Effector memory CD4-positive, alpha-beta T cell (primary cell): ENCODE results near the gene ABCG1.

ENCODE experiments used
- DNase-seq, 3 donors: peaks; one replicate each; pipeline ENCODE4 v3.0.0-alpha.2; 2020
- H3K27ac ChIP-seq: 2 replicates; pipeline ENCODE4 v1.7.0; 2013; ENCODE audit warnings: mild to moderate bottlenecking, low read length, moderate library complexity; ENCODE audit not compliant: insufficient read depth, poor library complexity, severe bottlenecking
- H3K27me3 ChIP-seq: replicated peaks from 2 replicates; pipeline ENCODE4 v1.7.0; 2013; ENCODE audit warnings: mild to moderate bottlenecking, low read length; ENCODE audit not compliant: insufficient read depth, control insufficient read depth, poor library complexity, severe bottlenecking
- H3K36me3 ChIP-seq: 2 replicates; pipeline ENCODE4 v1.7.0; 2013; ENCODE audit warnings: mild to moderate bottlenecking, low read length, moderate library complexity; ENCODE audit not compliant: control insufficient read depth, insufficient read depth
- H3K4me1 ChIP-seq: 2 replicates; pipeline ENCODE4 v1.7.0; 2013; ENCODE audit warnings: low read length, mild to moderate bottlenecking; ENCODE audit not compliant: control insufficient read depth, insufficient read depth, poor library complexity, severe bottlenecking
- H3K4me3 ChIP-seq: 2 replicates; pipeline ENCODE4 v1.7.0; 2013; ENCODE audit warnings: low read length, low read depth, mild to moderate bottlenecking; ENCODE audit not compliant: insufficient read depth, poor library complexity, severe bottlenecking
- H3K9me3 ChIP-seq: 2 replicates; pipeline ENCODE4 v1.7.0; 2013; ENCODE audit warnings: mild to moderate bottlenecking, low read length, moderate library complexity; ENCODE audit not compliant: control insufficient read depth

The ABCG1 gene

DNA sequence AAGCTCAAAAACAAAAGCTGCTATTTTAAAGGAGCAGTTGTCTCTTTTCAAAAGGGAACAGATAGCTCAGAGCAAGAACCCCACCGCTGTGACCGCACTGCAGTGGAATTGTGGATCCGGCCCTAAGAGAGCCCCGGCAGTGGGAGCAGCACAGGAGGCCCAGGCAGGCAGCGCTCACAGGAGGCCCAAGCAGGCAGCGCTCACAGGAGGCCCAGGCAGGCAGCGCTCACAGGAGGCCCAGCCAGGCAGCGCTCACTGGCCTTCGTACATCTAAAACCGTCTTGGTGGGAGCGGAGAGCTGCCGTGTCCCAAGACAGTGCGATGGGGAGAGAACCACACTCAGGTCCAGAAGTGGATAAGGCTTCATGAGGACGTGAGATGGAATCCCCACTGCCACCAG is 92.2 kb downstream of the ABCG1 start:
- no peak overlapping the region for H3K4me3 ChIP-seq
- no peaks in the 10 kb centered on the region for H3K4me1 ChIP-seq
- H3K27ac ChIP-seq: no peak overlapping the region
- no peaks in the 10 kb centered on the region for H3K27me3 ChIP-seq
- H3K9me3 ChIP-seq: no peaks in the 10 kb centered on the region
- H3K36me3 ChIP-seq: no peaks in the 10 kb centered on the region
- DNase-seq: no peak

DNA sequence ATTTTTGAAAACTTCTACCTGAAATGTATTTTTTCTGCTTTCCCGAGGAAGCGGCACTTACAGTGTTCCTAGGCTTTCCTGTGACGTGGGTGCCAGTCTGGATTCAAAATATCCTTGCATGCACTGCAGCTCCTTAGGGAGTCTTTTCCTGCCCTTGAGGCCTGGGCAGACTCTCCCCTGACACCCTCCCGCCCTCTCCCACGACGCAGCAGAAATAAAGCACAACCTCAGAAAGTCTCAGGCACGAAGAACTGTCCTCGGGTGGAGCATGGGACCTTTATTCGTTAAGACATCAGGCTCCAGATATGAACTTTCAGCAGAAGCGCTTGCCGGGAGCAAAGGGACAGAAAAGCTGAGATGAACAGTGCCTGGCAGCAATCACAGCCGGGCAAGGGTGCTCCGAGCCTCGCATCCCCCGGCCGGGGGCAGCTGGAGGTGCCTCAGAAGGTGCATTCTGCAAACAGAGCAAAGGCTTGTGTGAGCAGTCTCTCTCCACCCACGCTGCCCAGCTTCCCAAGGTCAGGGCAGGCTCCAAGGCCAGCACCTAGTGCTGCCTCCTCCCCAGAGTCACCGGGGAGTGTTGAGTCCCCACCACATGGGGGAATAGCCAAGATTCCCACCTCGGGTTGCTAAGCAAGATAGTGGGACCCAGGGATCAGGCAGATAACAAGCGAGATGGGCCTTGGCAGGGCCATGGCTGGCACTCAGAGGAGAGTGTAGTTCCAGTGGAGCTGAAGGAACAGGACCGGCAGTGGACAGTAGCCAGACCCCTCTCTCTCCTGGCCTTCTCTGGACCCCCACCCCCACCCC is 93.1 kb downstream of the ABCG1 start:
- no peaks in the 10 kb centered on the region for H3K27me3 ChIP-seq
- H3K27ac ChIP-seq: no peak overlapping the region

GRCh38 chr21:42312626-42313104 is 93.7 kb downstream of the ABCG1 start:
- Histone ChIP-seq H3K27ac (no peak overlapping the region), H3K27me3 (no peaks in the 10 kb centered on the region), H3K9me3 (no peaks in the 10 kb centered on the region), H3K4me1 (no peaks in the 10 kb centered on the region), H3K36me3 (no peaks in the 10 kb centered on the region), H3K4me3 (no peak overlapping the region)
- no peak for DNase-seq

More for the DNA sequence above, 93.1 kb downstream of the ABCG1 start:
- H3K9me3 ChIP-seq: no peaks in the 10 kb centered on the region
- no peaks in the 10 kb centered on the region for H3K4me1 ChIP-seq
- H3K4me3 ChIP-seq: no peak overlapping the region
- DNase-seq: no peak
- H3K36me3 ChIP-seq: no peaks in the 10 kb centered on the region

- no peaks in the 10 kb centered on the region for H3K4me1 ChIP-seq
- H3K9me3 ChIP-seq: no peaks in the 10 kb centered on the region
- no peaks in the 10 kb centered on the region for H3K27me3 ChIP-seq
- H3K36me3 ChIP-seq: no peaks in the 10 kb centered on the region
- no peak overlapping the region for H3K27ac ChIP-seq
- no peak for DNase-seq
- no peak overlapping the region for H3K4me3 ChIP-seq
These were observed 94.6 kb downstream of the ABCG1 start for GRCh38 chr21:42313501-42313969.

DNA sequence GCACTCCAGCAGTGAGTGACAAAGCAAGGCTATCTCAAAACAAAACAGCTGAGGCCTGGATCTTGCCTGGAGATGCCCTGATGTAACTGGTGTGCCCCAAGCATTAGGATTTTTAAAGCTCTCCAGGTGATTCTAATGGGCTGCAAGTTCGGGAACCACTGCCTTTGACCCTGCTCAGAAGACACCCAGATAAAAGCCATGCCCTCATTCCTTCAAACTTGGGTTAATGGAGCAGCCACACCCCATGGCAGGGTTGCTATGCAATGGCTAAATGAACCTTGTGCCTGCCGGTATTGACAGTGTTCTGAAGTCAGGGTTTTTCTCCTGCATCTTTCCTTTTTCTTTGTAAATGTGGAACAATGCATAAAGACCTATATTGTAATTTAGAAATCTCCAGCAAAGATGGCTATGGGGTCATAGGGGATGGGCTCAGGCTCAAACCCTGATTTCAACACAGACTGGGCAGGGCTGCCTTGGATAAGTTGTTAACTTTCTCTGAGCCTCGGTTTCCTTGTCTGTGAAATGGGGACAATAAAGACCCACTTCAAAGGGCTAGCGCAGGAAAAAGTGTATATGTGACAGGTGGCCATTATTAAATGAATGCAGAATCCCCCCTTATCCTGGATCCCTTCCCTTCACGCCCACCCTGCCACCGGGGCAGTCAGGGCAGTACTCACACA is 95.8 kb downstream of the ABCG1 start:
- no peaks in the 10 kb centered on the region for H3K4me1 ChIP-seq
- no peaks in the 10 kb centered on the region for H3K27me3 ChIP-seq
- H3K36me3 ChIP-seq: no peaks in the 10 kb centered on the region
- DNase-seq: no peak
- no peak overlapping the region for H3K27ac ChIP-seq
- no peak overlapping the region for H3K4me3 ChIP-seq
- H3K9me3 ChIP-seq: no peaks in the 10 kb centered on the region

- no peak for DNase-seq
- H3K36me3 ChIP-seq: no peaks in the 10 kb centered on the region
- no peak within 1 kb of the TSS for H3K4me3 ChIP-seq
- H3K9me3 ChIP-seq: no peaks in the 10 kb centered on the region
- H3K27me3 ChIP-seq: no peaks in the 10 kb centered on the region
- no peak within 1 kb of the TSS for H3K27ac ChIP-seq
- no peaks in the 10 kb centered on the region for H3K4me1 ChIP-seq
These were observed 96.5 kb downstream of the ABCG1 start, which contains the start of gene TFF3 for GRCh38 chr21:42315296-42315891. TFF3 (minus strand) TSS chr21:42315409; CDS start chr21:42315374, 35 bp downstream.

- Histone ChIP-seq H3K9me3 (no peaks in the 10 kb centered on the region), H3K4me1 (no peaks in the 10 kb centered on the region), H3K36me3 (no peaks in the 10 kb centered on the region), H3K27ac (no peak overlapping the region), H3K27me3 (no peaks in the 10 kb centered on the region), H3K4me3 (no peak overlapping the region)
- DNase-seq: no peak
These were observed 98.0 kb downstream of the ABCG1 start for GRCh38 chr21:42316891-42317290.

GRCh38 chr21:42317341-42317741 is 98.4 kb downstream of the ABCG1 start:
- Histone ChIP-seq H3K27ac (no peak overlapping the region), H3K4me1 (no peaks in the 10 kb centered on the region), H3K27me3 (no peaks in the 10 kb centered on the region), H3K36me3 (no peaks in the 10 kb centered on the region), H3K9me3 (no peaks in the 10 kb centered on the region), H3K4me3 (no peak overlapping the region)
- no peak for DNase-seq

GRCh38 chr21:42317826-42318746 is 99.1 kb downstream of the ABCG1 start:
- no peak for DNase-seq
- Histone ChIP-seq H3K27ac (no peak overlapping the region), H3K4me1 (no peaks in the 10 kb centered on the region), H3K4me3 (no peak overlapping the region), H3K27me3 (no peaks in the 10 kb centered on the region), H3K9me3 (no peaks in the 10 kb centered on the region), H3K36me3 (no peaks in the 10 kb centered on the region)
